ENCODE measurements around the gene SLC25A45.

SLC25A45 gene

DNA sequence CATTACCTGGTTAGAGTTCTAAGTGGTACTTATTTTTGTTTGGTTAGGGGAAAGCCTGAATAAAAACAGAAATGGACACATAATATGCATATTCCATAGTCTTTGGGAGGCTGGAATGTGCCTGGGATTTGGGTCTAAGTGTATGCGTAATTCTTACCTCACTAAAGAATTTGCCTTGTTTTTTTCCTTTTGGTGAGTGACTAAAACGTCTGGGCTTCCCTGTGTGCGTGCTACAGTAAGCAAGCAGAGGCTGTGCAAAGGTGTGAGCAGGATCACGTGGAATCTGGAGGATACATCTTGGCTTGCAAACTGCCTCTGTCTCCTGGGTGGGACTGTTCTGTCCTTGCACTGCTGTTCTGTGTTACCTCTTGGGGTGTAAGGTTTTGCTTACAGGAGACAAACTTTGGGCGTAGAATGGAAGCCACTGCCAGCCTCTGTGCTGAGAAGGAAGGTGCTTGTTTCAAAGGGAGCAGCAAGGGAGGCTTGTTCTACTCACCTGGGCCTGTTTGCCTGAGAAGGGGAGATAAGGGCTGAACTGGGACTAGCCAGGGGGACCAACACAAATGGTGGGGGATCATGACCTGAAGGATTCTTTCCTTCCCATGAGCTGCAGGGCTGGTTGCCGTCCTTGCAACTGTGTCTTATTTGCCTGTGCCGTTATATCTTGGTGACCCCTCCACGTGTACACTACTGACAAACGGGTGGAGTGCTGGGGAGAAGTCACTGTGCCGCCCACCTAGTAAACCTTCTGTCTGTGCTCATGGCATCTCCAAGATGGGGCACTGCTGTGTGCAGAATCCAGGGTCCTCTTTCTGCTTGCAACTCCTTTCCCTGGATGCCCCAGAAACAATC, 44.6 kb upstream of the SLC25A45 start:
- peak overlapping the region; percentile 82 to 96 for H3K4me3 ChIP-seq (ENCODE audit: low read length in 2 of 2)
- no peaks in the 10 kb centered on the region for H3K9me3 ChIP-seq (ENCODE audit: control insufficient read depth in 2 of 2, low read length in 2 of 2)
- peak overlapping the region; percentile 100 for H3K27ac ChIP-seq (ENCODE audit: low read depth in 2 of 2, low read length in 2 of 2)
- peaks cover 20 to 37% of the 10 kb centered on the region in 2 donors for H3K36me3 ChIP-seq (ENCODE audit: control insufficient read depth in 2 of 2, insufficient read depth in 2 of 2, low read length in 2 of 2)
- H3K27me3 ChIP-seq (ENCODE audit: control insufficient read depth in 2 of 2, insufficient read depth in 2 of 2, low read length in 2 of 2) = no peaks in the 10 kb centered on the region
- peaks cover 39 to 42% of the 10 kb centered on the region in 2 donors for H3K4me1 ChIP-seq (ENCODE audit: control insufficient read depth in 2 of 2, insufficient read depth in 2 of 2, low read length in 2 of 2)
- H3K9ac ChIP-seq (ENCODE audit: low read depth in 1 of 2, low read length in 2 of 2) = peak overlapping the region; percentile 96 to 98

DNA sequence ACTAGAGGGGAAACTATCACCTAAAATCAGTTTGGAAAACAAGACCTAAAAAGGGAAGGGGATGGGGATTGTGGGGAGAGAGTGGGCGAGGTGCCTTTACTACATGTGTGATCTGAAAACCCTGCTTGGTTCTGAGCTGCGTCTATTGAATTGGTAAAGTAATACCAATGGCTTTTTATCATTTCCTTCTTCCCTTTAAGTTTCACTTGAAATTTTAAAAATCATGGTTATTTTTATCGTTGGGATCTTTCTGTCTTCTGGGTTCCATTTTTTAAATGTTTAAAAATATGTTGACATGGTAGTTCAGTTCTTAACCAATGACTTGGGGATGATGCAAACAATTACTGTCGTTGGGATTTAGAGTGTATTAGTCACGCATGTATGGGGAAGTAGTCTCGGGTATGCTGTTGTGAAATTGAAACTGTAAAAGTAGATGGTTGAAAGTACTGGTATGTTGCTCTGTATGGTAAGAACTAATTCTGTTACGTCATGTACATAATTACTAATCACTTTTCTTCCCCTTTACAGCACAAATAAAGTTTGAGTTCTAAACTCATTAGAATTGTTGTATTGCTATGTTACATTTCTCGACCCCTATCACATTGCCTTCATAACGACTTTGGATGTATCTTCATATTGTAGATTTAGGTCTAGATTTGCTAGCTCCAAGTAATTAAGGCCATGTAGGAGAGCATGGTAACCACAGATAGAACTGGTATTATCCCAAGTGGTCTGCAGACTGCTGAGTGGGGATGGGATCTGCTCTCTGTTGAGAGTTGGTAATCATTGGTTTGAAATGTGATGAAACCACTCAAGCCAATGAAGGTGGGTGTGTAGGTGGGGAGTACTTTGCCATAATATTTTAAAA, 43.8 kb upstream of the SLC25A45 start:
- peaks cover 44 to 46% of the 10 kb centered on the region in 2 donors for H3K4me1 ChIP-seq (ENCODE audit: control insufficient read depth in 2 of 2, insufficient read depth in 2 of 2, low read length in 2 of 2)
- H3K27me3 ChIP-seq (ENCODE audit: control insufficient read depth in 2 of 2, insufficient read depth in 2 of 2, low read length in 2 of 2) = no peaks in the 10 kb centered on the region
- H3K9ac ChIP-seq (ENCODE audit: low read depth in 1 of 2, low read length in 2 of 2) = peak overlapping the region; percentile 96 to 98
- peak overlapping the region; percentile 82 to 96 for H3K4me3 ChIP-seq (ENCODE audit: low read length in 2 of 2)
- peaks cover 20 to 37% of the 10 kb centered on the region in 2 donors for H3K36me3 ChIP-seq (ENCODE audit: control insufficient read depth in 2 of 2, insufficient read depth in 2 of 2, low read length in 2 of 2)
- H3K9me3 ChIP-seq (ENCODE audit: control insufficient read depth in 2 of 2, low read length in 2 of 2) = no peaks in the 10 kb centered on the region
- peak overlapping the region; percentile 100 for H3K27ac ChIP-seq (ENCODE audit: low read depth in 2 of 2, low read length in 2 of 2)

DNA sequence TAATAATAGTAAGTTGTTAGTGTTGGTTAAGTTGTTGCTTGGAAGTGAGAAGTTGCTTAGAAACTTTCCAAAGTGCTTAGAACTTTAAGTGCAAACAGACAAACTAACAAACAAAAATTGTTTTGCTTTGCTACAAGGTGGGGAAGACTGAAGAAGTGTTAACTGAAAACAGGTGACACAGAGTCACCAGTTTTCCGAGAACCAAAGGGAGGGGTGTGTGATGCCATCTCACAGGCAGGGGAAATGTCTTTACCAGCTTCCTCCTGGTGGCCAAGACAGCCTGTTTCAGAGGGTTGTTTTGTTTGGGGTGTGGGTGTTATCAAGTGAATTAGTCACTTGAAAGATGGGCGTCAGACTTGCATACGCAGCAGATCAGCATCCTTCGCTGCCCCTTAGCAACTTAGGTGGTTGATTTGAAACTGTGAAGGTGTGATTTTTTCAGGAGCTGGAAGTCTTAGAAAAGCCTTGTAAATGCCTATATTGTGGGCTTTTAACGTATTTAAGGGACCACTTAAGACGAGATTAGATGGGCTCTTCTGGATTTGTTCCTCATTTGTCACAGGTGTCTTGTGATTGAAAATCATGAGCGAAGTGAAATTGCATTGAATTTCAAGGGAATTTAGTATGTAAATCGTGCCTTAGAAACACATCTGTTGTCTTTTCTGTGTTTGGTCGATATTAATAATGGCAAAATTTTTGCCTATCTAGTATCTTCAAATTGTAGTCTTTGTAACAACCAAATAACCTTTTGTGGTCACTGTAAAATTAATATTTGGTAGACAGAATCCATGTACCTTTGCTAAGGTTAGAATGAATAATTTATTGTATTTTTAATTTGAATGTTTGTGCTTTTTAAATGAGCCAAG, 42.9 kb upstream of the SLC25A45 start:
- H3K36me3 ChIP-seq (ENCODE audit: control insufficient read depth in 2 of 2, insufficient read depth in 2 of 2, low read length in 2 of 2) = peaks cover 20 to 37% of the 10 kb centered on the region in 2 donors
- H3K4me1 ChIP-seq (ENCODE audit: control insufficient read depth in 2 of 2, insufficient read depth in 2 of 2, low read length in 2 of 2) = peaks cover 48 to 51% of the 10 kb centered on the region in 2 donors

DNA sequence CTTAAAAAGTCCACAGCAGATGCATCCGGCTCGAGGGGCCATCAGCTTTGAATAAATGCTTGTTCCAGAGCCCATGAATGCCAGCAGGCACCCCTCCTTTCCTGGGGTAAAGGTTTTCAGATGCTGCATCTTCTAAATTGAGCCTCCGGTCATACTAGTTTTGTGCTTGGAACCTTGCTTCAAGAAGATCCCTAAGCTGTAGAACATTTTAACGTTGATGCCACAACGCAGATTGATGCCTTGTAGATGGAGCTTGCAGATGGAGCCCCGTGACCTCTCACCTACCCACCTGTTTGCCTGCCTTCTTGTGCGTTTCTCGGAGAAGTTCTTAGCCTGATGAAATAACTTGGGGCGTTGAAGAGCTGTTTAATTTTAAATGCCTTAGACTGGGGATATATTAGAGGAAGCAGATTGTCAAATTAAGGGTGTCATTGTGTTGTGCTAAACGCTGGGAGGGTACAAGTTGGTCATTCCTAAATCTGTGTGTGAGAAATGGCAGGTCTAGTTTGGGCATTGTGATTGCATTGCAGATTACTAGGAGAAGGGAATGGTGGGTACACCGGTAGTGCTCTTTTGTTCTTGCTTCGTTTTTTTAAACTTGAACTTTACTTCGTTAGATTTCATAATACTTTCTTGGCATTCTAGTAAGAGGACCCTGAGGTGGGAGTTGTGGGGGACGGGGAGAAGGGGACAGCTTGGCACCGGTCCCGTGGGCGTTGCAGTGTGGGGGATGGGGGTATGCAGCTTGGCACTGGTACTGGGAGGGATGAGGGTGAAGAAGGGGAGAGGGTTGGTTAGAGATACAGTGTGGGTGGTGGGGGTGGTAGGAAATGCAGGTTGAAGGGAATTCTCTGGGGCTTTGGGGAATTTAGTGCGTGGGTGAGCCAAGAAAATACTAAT, 42.0 kb upstream of the SLC25A45 start:
- Histone ChIP-seq H3K9ac (ENCODE audit: low read depth in 1 of 2, low read length in 2 of 2) (peak overlapping the region; percentile 96 to 98), H3K4me3 (ENCODE audit: low read length in 2 of 2) (peak overlapping the region; percentile 82 to 96), H3K9me3 (ENCODE audit: control insufficient read depth in 2 of 2, low read length in 2 of 2) (no peaks in the 10 kb centered on the region), H3K27me3 (ENCODE audit: control insufficient read depth in 2 of 2, insufficient read depth in 2 of 2, low read length in 2 of 2) (no peaks in the 10 kb centered on the region), H3K36me3 (ENCODE audit: control insufficient read depth in 2 of 2, insufficient read depth in 2 of 2, low read length in 2 of 2) (peaks cover 20 to 37% of the 10 kb centered on the region in 2 donors), H3K27ac (ENCODE audit: low read depth in 2 of 2, low read length in 2 of 2) (peak overlapping the region; percentile 100), H3K4me1 (ENCODE audit: control insufficient read depth in 2 of 2, insufficient read depth in 2 of 2, low read length in 2 of 2) (peaks cover 48 to 52% of the 10 kb centered on the region in 2 donors)

More for the DNA sequence above, 42.9 kb upstream of the SLC25A45 start:
- Histone ChIP-seq H3K4me3 (ENCODE audit: low read length in 2 of 2) (peak overlapping the region; percentile 82 to 96), H3K9ac (ENCODE audit: low read depth in 1 of 2, low read length in 2 of 2) (peak overlapping the region; percentile 96 to 98), H3K27me3 (ENCODE audit: control insufficient read depth in 2 of 2, insufficient read depth in 2 of 2, low read length in 2 of 2) (no peaks in the 10 kb centered on the region), H3K9me3 (ENCODE audit: control insufficient read depth in 2 of 2, low read length in 2 of 2) (no peaks in the 10 kb centered on the region), H3K27ac (ENCODE audit: low read depth in 2 of 2, low read length in 2 of 2) (peak overlapping the region; percentile 100)

DNA sequence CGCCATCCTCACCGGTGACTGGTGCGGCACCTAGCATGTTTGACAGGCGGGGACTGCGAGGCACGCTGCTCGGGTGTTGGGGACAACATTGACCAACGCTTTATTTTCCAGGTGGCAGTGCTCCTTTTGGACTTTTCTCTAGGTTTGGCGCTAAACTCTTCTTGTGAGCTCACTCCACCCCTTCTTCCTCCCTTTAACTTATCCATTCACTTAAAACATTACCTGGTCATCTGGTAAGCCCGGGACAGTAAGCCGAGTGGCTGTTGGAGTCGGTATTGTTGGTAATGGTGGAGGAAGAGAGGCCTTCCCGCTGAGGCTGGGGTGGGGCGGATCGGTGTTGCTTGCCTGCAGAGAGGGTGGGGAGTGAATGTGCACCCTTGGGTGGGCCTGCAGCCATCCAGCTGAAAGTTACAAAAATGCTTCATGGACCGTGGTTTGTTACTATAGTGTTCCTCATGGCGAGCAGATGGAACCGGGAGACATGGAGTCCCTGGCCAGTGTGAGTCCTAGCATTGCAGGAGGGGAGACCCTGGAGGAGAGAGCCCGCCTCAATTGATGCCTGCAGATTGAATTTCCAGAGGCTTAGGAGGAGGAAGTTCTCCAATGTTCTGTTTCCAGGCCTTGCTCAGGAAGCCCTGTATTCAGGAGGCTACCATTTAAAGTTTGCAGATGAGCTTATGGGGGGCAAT, 41.2 kb upstream of the SLC25A45 start:
- Histone ChIP-seq H3K4me1 (ENCODE audit: control insufficient read depth in 2 of 2, insufficient read depth in 2 of 2, low read length in 2 of 2) (peaks cover 54 to 57% of the 10 kb centered on the region in 2 donors), H3K27ac (ENCODE audit: low read depth in 2 of 2, low read length in 2 of 2) (peak overlapping the region; percentile 100), H3K9ac (ENCODE audit: low read depth in 1 of 2, low read length in 2 of 2) (peak overlapping the region; percentile 96 to 98), H3K4me3 (ENCODE audit: low read length in 2 of 2) (peak overlapping the region; percentile 82 to 96), H3K9me3 (ENCODE audit: control insufficient read depth in 2 of 2, low read length in 2 of 2) (no peaks in the 10 kb centered on the region), H3K27me3 (ENCODE audit: control insufficient read depth in 2 of 2, insufficient read depth in 2 of 2, low read length in 2 of 2) (no peaks in the 10 kb centered on the region), H3K36me3 (ENCODE audit: control insufficient read depth in 2 of 2, insufficient read depth in 2 of 2, low read length in 2 of 2) (peaks cover 20 to 37% of the 10 kb centered on the region in 2 donors)

DNA sequence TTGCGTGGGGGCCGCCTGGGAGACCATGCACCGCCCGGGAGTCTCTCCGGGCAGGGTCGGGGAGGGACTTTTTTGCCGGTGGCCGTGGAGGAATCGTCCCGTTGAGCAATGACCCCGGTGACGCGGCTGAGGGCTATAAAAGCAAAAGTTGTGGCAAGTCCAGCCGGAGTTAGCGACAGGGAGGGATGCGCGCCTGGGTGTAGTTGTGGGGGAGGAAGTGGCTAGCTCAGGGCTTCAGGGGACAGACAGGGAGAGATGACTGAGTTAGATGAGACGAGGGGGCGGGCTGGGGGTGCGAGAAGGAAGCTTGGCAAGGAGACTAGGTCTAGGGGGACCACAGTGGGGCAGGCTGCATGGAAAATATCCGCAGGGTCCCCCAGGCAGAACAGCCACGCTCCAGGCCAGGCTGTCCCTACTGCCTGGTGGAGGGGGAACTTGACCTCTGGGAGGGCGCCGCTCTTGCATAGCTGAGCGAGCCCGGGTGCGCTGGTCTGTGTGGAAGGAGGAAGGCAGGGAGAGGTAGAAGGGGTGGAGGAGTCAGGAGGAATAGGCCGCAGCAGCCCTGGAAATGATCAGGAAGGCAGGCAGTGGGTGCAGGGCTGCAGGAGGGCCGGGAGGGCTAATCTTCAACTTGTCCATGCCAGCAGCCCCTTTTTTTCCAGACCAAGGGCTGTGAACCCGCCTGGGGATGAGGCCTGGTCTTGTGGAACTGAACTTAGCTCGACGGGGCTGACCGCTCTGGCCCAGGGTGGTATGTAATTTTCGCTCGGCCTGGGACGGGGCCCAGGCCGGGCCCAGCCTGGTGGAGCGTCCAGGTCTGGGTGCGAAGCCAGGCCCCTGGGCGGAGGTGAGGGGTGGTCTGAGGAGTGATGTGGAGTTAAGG, 40.4 kb upstream of the SLC25A45 start, which contains the start of gene NEAT1:
NEAT1 (plus strand) TSS at position 166 of the 883 bp plus-strand sequence.
- Histone ChIP-seq H3K36me3 (ENCODE audit: control insufficient read depth in 2 of 2, insufficient read depth in 2 of 2, low read length in 2 of 2) (peaks cover 20 to 35% of the 10 kb centered on the region in 2 donors), H3K27ac (ENCODE audit: low read depth in 2 of 2, low read length in 2 of 2) (peak within 1 kb of the TSS; percentile 100), H3K4me3 (ENCODE audit: low read length in 2 of 2) (peak within 1 kb of the TSS; percentile 82 to 96), H3K4me1 (ENCODE audit: control insufficient read depth in 2 of 2, insufficient read depth in 2 of 2, low read length in 2 of 2) (peaks cover 54 to 57% of the 10 kb centered on the region in 2 donors), H3K27me3 (ENCODE audit: control insufficient read depth in 2 of 2, insufficient read depth in 2 of 2, low read length in 2 of 2) (no peaks in the 10 kb centered on the region), H3K9ac (ENCODE audit: low read depth in 1 of 2, low read length in 2 of 2) (peak within 1 kb of the TSS; percentile 96 to 100), H3K9me3 (ENCODE audit: control insufficient read depth in 2 of 2, low read length in 2 of 2) (no peaks in the 10 kb centered on the region)

DNA sequence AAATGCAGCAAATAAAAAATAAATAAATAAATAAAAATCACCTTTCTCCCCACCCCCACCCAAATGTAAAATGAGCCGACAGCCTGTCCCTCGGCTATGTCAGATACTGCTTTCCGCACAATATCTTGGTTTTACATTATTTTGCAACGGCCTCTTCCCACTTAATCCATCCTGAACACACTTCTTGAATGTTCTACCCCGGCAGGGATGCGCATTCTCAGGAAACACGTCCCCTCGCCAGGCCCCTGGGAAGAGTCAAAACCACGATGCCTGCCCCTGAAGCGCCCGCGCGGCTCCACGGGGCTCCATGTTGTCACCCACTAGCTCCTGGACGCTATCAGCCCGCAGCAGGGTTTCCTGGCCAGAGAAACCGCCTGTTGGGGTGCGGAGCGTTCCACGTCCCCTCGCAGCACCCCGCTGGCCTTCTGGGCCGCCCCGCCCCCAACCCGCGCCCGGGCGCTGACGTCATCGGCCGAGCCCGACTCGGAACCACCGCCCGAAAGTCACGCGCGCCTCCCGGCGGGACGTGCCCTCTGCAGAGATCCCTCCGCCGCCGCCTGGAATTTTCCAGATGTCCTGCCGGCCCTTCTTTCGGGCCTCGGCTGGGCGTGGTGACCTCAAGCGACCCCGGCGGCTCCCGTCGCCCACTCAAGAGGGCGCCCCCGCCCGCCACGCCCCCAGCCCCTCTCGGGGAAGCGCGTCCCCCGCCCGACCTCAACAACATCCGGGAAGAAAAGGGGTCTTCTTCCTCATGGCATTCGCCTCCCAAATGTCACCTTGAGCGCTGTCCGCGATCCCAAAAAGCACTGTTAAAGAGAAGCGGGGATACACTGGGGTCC, 39.6 kb upstream of the SLC25A45 start:
- Histone ChIP-seq H3K9ac (ENCODE audit: low read depth in 1 of 2, low read length in 2 of 2) (peak overlapping the region; percentile 96 to 100), H3K4me3 (ENCODE audit: low read length in 2 of 2) (peak overlapping the region; percentile 82 to 96), H3K27me3 (ENCODE audit: control insufficient read depth in 2 of 2, insufficient read depth in 2 of 2, low read length in 2 of 2) (no peaks in the 10 kb centered on the region), H3K4me1 (ENCODE audit: control insufficient read depth in 2 of 2, insufficient read depth in 2 of 2, low read length in 2 of 2) (peaks cover 55 to 57% of the 10 kb centered on the region in 2 donors), H3K9me3 (ENCODE audit: control insufficient read depth in 2 of 2, low read length in 2 of 2) (no peaks in the 10 kb centered on the region), H3K27ac (ENCODE audit: low read depth in 2 of 2, low read length in 2 of 2) (peak overlapping the region; percentile 100), H3K36me3 (ENCODE audit: control insufficient read depth in 2 of 2, insufficient read depth in 2 of 2, low read length in 2 of 2) (peaks cover 17 to 29% of the 10 kb centered on the region in 2 donors)
